Measurements from ENCODE around the gene ZNF385A.

GRCh38 chr12:54429014-54429471, 44.5 kb upstream of the ZNF385A start:
- TF ChIP-seq CTCF (IDR thresholded peaks at IDR 0.05 in 4 of 5, conservative IDR thresholded peaks at IDR 0.05 in 1 of 5) (no peak), POLR2A (IDR thresholded peaks at IDR 0.05) (no peak)
